Activated naive CD4-positive, alpha-beta T cell treated with anti-CD3 and anti-CD28 coated beads, Interleukin-2, amount 50 U/mL, for 24 hours (primary cell): ENCODE data around the gene CKMT2.
"Not testable (repeated sequence)": the region's sequence is repeated elsewhere in the genome, so short reads cannot be mapped to it uniquely, and the experiment has no call there.

ENCODE experiments used
- H3K27ac Mint-ChIP-seq: one replicate; pipeline ENCODE4 v1.8.0; 2021; ENCODE audit warnings: mild to moderate bottlenecking, mixed read lengths
- H3K27me3 Mint-ChIP-seq: one replicate; pipeline ENCODE4 v1.8.0; 2021; ENCODE audit warnings: mixed read lengths
- H3K36me3 Mint-ChIP-seq: one replicate; pipeline ENCODE4 v1.8.0; 2021; ENCODE audit warnings: mixed read lengths
- H3K4me1 Mint-ChIP-seq: one replicate; pipeline ENCODE4 v1.8.0; 2021; ENCODE audit warnings: mixed read lengths
- H3K4me3 Mint-ChIP-seq: one replicate; pipeline ENCODE4 v1.8.0; 2021; ENCODE audit warnings: mild to moderate bottlenecking, mixed read lengths
- H3K9me3 Mint-ChIP-seq: one replicate; pipeline ENCODE4 v1.8.0; 2021; ENCODE audit warnings: mixed read lengths

The CKMT2 gene

GRCh38 chr5:81256766-81257165, 23.6 kb downstream of the CKMT2 start:
- Mint-ChIP-seq H3K27ac (no peak overlapping the region), H3K36me3 (peaks cover 26% of the 10 kb centered on the region), H3K4me1 (no peaks in the 10 kb centered on the region), H3K27me3 (no peaks in the 10 kb centered on the region), H3K4me3 (no peak overlapping the region), H3K9me3 (peaks cover 5% of the 10 kb centered on the region)

GRCh38 chr5:81262796-81263195, 29.7 kb downstream of the CKMT2 start:
- H3K27me3 Mint-ChIP-seq, H3K27ac Mint-ChIP-seq, H3K4me3 Mint-ChIP-seq, H3K4me1 Mint-ChIP-seq, H3K9me3 Mint-ChIP-seq: not testable (repeated sequence)
- H3K36me3 Mint-ChIP-seq, result peaks cover 32% of the 10 kb centered on the region

GRCh38 chr5:81265101-81265500, 32.0 kb downstream of the CKMT2 start:
- peaks cover 13% of the 10 kb centered on the region for H3K4me1 Mint-ChIP-seq
- H3K4me3 Mint-ChIP-seq, result no peak overlapping the region
- no peaks in the 10 kb centered on the region for H3K27me3 Mint-ChIP-seq
- H3K9me3 Mint-ChIP-seq, result peaks cover 2% of the 10 kb centered on the region
- H3K36me3 Mint-ChIP-seq, result peaks cover 25% of the 10 kb centered on the region
- no peak overlapping the region for H3K27ac Mint-ChIP-seq

GRCh38 chr5:81268521-81269196, 35.5 kb downstream of the CKMT2 start:
- Mint-ChIP-seq H3K4me1 (peaks cover 32% of the 10 kb centered on the region), H3K27me3 (no peaks in the 10 kb centered on the region), H3K4me3 (no peak overlapping the region), H3K9me3 (peaks cover 15% of the 10 kb centered on the region), H3K27ac (no peak overlapping the region), H3K36me3 (peaks cover 24% of the 10 kb centered on the region)

GRCh38 chr5:81269751-81270393, 36.8 kb downstream of the CKMT2 start:
- H3K4me1 Mint-ChIP-seq, result peaks cover 38% of the 10 kb centered on the region
- H3K9me3 Mint-ChIP-seq, result peaks cover 28% of the 10 kb centered on the region
- H3K36me3 Mint-ChIP-seq, result peaks cover 32% of the 10 kb centered on the region
- H3K4me3 Mint-ChIP-seq, result no peak overlapping the region
- H3K27ac Mint-ChIP-seq, result no peak overlapping the region
- no peaks in the 10 kb centered on the region for H3K27me3 Mint-ChIP-seq

- peaks cover 31% of the 10 kb centered on the region for H3K9me3 Mint-ChIP-seq
- H3K4me1 Mint-ChIP-seq, result peaks cover 39% of the 10 kb centered on the region
- H3K4me3 Mint-ChIP-seq, H3K27me3 Mint-ChIP-seq: not testable (repeated sequence)
- peaks cover 37% of the 10 kb centered on the region for H3K36me3 Mint-ChIP-seq
- peak overlapping the region; percentile 71 for H3K27ac Mint-ChIP-seq
Observed at GRCh38 chr5:81270394-81271027, 37.4 kb downstream of the CKMT2 start.

- H3K27ac Mint-ChIP-seq, result no peak overlapping the region
- H3K36me3 Mint-ChIP-seq, result peaks cover 24% of the 10 kb centered on the region
- peaks cover 22% of the 10 kb centered on the region for H3K4me1 Mint-ChIP-seq
- peaks cover 4% of the 10 kb centered on the region for H3K9me3 Mint-ChIP-seq
- no peaks in the 10 kb centered on the region for H3K27me3 Mint-ChIP-seq
- no peak overlapping the region for H3K4me3 Mint-ChIP-seq
Observed at GRCh38 chr5:81283976-81284375, 50.9 kb downstream of the CKMT2 start.

GRCh38 chr5:81286059-81286617, 53.0 kb downstream of the CKMT2 start:
- Mint-ChIP-seq H3K27me3 (no peaks in the 10 kb centered on the region), H3K36me3 (peaks cover 21% of the 10 kb centered on the region), H3K9me3 (peaks cover under 1% of the 10 kb centered on the region), H3K27ac (no peak overlapping the region), H3K4me1 (peaks cover 35% of the 10 kb centered on the region), H3K4me3 (no peak overlapping the region)

GRCh38 chr5:81288021-81288433, 54.9 kb downstream of the CKMT2 start:
- H3K27ac Mint-ChIP-seq, result no peak overlapping the region
- peaks cover 5% of the 10 kb centered on the region for H3K9me3 Mint-ChIP-seq
- H3K4me3 Mint-ChIP-seq, result no peak overlapping the region
- peaks cover 23% of the 10 kb centered on the region for H3K36me3 Mint-ChIP-seq
- no peaks in the 10 kb centered on the region for H3K27me3 Mint-ChIP-seq
- peaks cover 51% of the 10 kb centered on the region for H3K4me1 Mint-ChIP-seq

GRCh38 chr5:81290146-81290545, 57.0 kb downstream of the CKMT2 start:
- peaks cover 25% of the 10 kb centered on the region for H3K36me3 Mint-ChIP-seq
- H3K27ac Mint-ChIP-seq, result no peak overlapping the region
- peaks cover 61% of the 10 kb centered on the region for H3K4me1 Mint-ChIP-seq
- peaks cover 5% of the 10 kb centered on the region for H3K9me3 Mint-ChIP-seq
- no peaks in the 10 kb centered on the region for H3K27me3 Mint-ChIP-seq
- no peak overlapping the region for H3K4me3 Mint-ChIP-seq

- Mint-ChIP-seq H3K9me3 (peaks cover 5% of the 10 kb centered on the region), H3K36me3 (peaks cover 20% of the 10 kb centered on the region), H3K27ac (no peak overlapping the region), H3K27me3 (no peaks in the 10 kb centered on the region), H3K4me1 (peaks cover 54% of the 10 kb centered on the region), H3K4me3 (no peak overlapping the region)
Observed at GRCh38 chr5:81292130-81292529, 59.0 kb downstream of the CKMT2 start.

GRCh38 chr5:81294021-81294420, 60.9 kb downstream of the CKMT2 start:
- not testable (repeated sequence) for H3K4me3 Mint-ChIP-seq, H3K9me3 Mint-ChIP-seq, H3K27ac Mint-ChIP-seq, H3K27me3 Mint-ChIP-seq
- H3K4me1 Mint-ChIP-seq, result peaks cover 68% of the 10 kb centered on the region
- peaks cover 20% of the 10 kb centered on the region for H3K36me3 Mint-ChIP-seq

- peaks cover 14% of the 10 kb centered on the region for H3K36me3 Mint-ChIP-seq
- H3K4me3 Mint-ChIP-seq, result no peak overlapping the region
- no peaks in the 10 kb centered on the region for H3K9me3 Mint-ChIP-seq
- no peak overlapping the region for H3K27ac Mint-ChIP-seq
- H3K4me1 Mint-ChIP-seq, result peaks cover 57% of the 10 kb centered on the region
- H3K27me3 Mint-ChIP-seq, result no peaks in the 10 kb centered on the region
Observed at GRCh38 chr5:81297531-81297930, 64.4 kb downstream of the CKMT2 start.

- H3K4me1 Mint-ChIP-seq, result peaks cover 64% of the 10 kb centered on the region
- peak overlapping the region; percentile 94 for H3K27ac Mint-ChIP-seq
- H3K27me3 Mint-ChIP-seq, result no peaks in the 10 kb centered on the region
- peak overlapping the region; percentile 93 for H3K4me3 Mint-ChIP-seq
- H3K36me3 Mint-ChIP-seq, result peaks cover 6% of the 10 kb centered on the region
- H3K9me3 Mint-ChIP-seq, result no peaks in the 10 kb centered on the region
Observed at GRCh38 chr5:81300921-81301270, 67.8 kb downstream of the CKMT2 start.

- Mint-ChIP-seq H3K27me3 (no peaks in the 10 kb centered on the region), H3K27ac (peak within 1 kb of the TSS; percentile 94), H3K4me3 (peak within 1 kb of the TSS; percentile 93), H3K4me1 (peaks cover 67% of the 10 kb centered on the region), H3K36me3 (peaks cover 6% of the 10 kb centered on the region), H3K9me3 (no peaks in the 10 kb centered on the region)
Observed at GRCh38 chr5:81301271-81302015, 68.3 kb downstream of the CKMT2 start, which contains the start of gene ZCCHC9. ZCCHC9 (plus strand) TSS chr5:81301587; CDS start chr5:81304758, 3,171 bp downstream.
